CD4-positive, alpha-beta T cell treated with Interleukin-17A for 4 hours (primary cell): ENCODE results near the gene IFITM10.

Source experiments
- DNase-seq: peaks from one replicate; pipeline ENCODE4 v3.0.0-alpha.2; 2020; ENCODE audit warnings: mixed read lengths

IFITM10 gene

GRCh38 chr11:1750481-1750839 lies at the start of gene IFITM10:
TSS of gene IFITM10 (minus strand) at chr11:1750595. CDS start at chr11:1750442, 153 bp downstream.
- no peak for DNase-seq

- no peak for DNase-seq
Measured at GRCh38 chr11:1797391-1798125, 47.2 kb upstream of the IFITM10 start.

GRCh38 chr11:1796413-1797011 lies 46.1 kb upstream of the IFITM10 start:
- DNase-seq, result no peak

GRCh38 chr11:1793081-1793480 lies 42.7 kb upstream of the IFITM10 start:
- no peak for DNase-seq

GRCh38 chr11:1792461-1792860 lies 42.1 kb upstream of the IFITM10 start:
- no peak for DNase-seq

- no peak for DNase-seq
Measured at GRCh38 chr11:1791912-1792311, 41.5 kb upstream of the IFITM10 start.

- no peak for DNase-seq
Measured at GRCh38 chr11:1786466-1786865, 36.1 kb upstream of the IFITM10 start.

- DNase-seq, result no peak
Measured at GRCh38 chr11:1785749-1786413, 35.5 kb upstream of the IFITM10 start.

- DNase-seq, result no peak
Measured at GRCh38 chr11:1784761-1785650, 34.6 kb upstream of the IFITM10 start.

GRCh38 chr11:1783725-1784529 lies 33.5 kb upstream of the IFITM10 start:
- DNase-seq, result no peak

GRCh38 chr11:1782831-1783724 lies 32.7 kb upstream of the IFITM10 start:
- no peak for DNase-seq

GRCh38 chr11:1782031-1782590 lies 31.7 kb upstream of the IFITM10 start:
- DNase-seq, result no peak

- no peak for DNase-seq
Measured at GRCh38 chr11:1781593-1781975, 31.2 kb upstream of the IFITM10 start.

- DNase-seq, result no peak
Measured at GRCh38 chr11:1780700-1781592, 30.6 kb upstream of the IFITM10 start.

- no peak for DNase-seq
Measured at GRCh38 chr11:1779806-1780699, 29.7 kb upstream of the IFITM10 start.

- no peak for DNase-seq
Measured at GRCh38 chr11:1779034-1779805, 28.8 kb upstream of the IFITM10 start.

GRCh38 chr11:1778141-1778911 lies 27.9 kb upstream of the IFITM10 start:
- no peak for DNase-seq
